H9 (cell line): ENCODE measurements around the gene GEMIN4. TPM values are rescaled to one million over a fixed set of nuclear protein-coding genes. Genes with fewer than 3 reads are reported as not detected.

ENCODE experiments used
- DNase-seq: peaks from one replicate; pipeline ENCODE4 v3.0.0-alpha.2; 2017
- H2AFZ ChIP-seq: one replicate; pipeline ENCODE4 v1.6.1; 2013; ENCODE audit warnings: mild to moderate bottlenecking, low read length, control low read depth, moderate library complexity
- H2AK5ac ChIP-seq: 2 replicates; pipeline ENCODE4 v1.6.1; 2013; ENCODE audit warnings: low read length, control low read depth, mixed read lengths; ENCODE audit not compliant: insufficient read length
- H2BK120ac ChIP-seq: one replicate; pipeline ENCODE4 v1.6.1; 2013; ENCODE audit warnings: low read depth, mild to moderate bottlenecking, low read length, control low read depth, inconsistent platforms; ENCODE audit not compliant: poor library complexity, severe bottlenecking
- H2BK12ac ChIP-seq: 2 replicates; pipeline ENCODE4 v1.6.1; 2013; ENCODE audit warnings: low read length, control low read depth, mixed read lengths, low read depth; ENCODE audit not compliant: insufficient read length
- H2BK15ac ChIP-seq: 2 replicates; pipeline ENCODE4 v1.6.1; 2013; ENCODE audit warnings: low read depth, low read length, control low read depth
- H2BK20ac ChIP-seq: one replicate; pipeline ENCODE4 v1.6.1; 2013; ENCODE audit warnings: low read depth, mild to moderate bottlenecking, low read length, control low read depth, inconsistent platforms; ENCODE audit not compliant: poor library complexity, severe bottlenecking
- H2BK5ac ChIP-seq: 2 replicates; pipeline ENCODE4 v1.6.1; 2013; ENCODE audit warnings: low read length, control low read depth, mixed read lengths; ENCODE audit not compliant: insufficient read length
- H3K14ac ChIP-seq: 2 replicates; pipeline ENCODE4 v1.6.1; 2013; ENCODE audit warnings: low read length, control low read depth; ENCODE audit not compliant: insufficient read depth
- H3K18ac ChIP-seq: 2 replicates; pipeline ENCODE4 v1.6.1; 2013; ENCODE audit warnings: low read depth, mild to moderate bottlenecking, mixed read lengths, low read length, control low read depth; ENCODE audit not compliant: insufficient read length
- H3K23ac ChIP-seq: 2 replicates; pipeline ENCODE4 v1.6.1; 2013; ENCODE audit warnings: low read length, control low read depth, mixed read lengths, low read depth; ENCODE audit not compliant: insufficient read length
- H3K23me2 ChIP-seq: 2 replicates; pipeline ENCODE4 v1.6.1; 2013; ENCODE audit warnings: low read depth, mild to moderate bottlenecking, mixed read lengths, low read length, control low read depth; ENCODE audit not compliant: insufficient read length, poor library complexity, severe bottlenecking
- H3K27ac ChIP-seq: 2 replicates; pipeline ENCODE4 v1.5.1; 2013; ENCODE audit warnings: low read length, control low read depth, mixed read lengths, low read depth; ENCODE audit not compliant: insufficient read length
- H3K27me3 ChIP-seq: 2 replicates; pipeline ENCODE4 v1.6.1; 2013; ENCODE audit warnings: low read length, control low read depth, inconsistent platforms; ENCODE audit not compliant: insufficient read depth
- H3K4ac ChIP-seq: 2 replicates; pipeline ENCODE4 v1.6.1; 2013; ENCODE audit warnings: low read depth, mild to moderate bottlenecking, control low read depth, inconsistent platforms, low read length, moderate library complexity
- H3K4me1 ChIP-seq: 2 replicates; pipeline ENCODE4 v1.6.1; 2013; ENCODE audit warnings: low read length, control low read depth, inconsistent platforms; ENCODE audit not compliant: insufficient read depth
- H3K4me2 ChIP-seq: 2 replicates; pipeline ENCODE4 v1.6.1; 2013; ENCODE audit warnings: low read length, control low read depth, mixed read lengths; ENCODE audit not compliant: insufficient read length, insufficient read depth
- H3K56ac ChIP-seq: 2 replicates; pipeline ENCODE4 v1.6.1; 2013; ENCODE audit warnings: low read depth, mild to moderate bottlenecking, mixed read lengths, low read length, control low read depth; ENCODE audit not compliant: insufficient read length
- H3K79me1 ChIP-seq: 2 replicates; pipeline ENCODE4 v1.6.1; 2013; ENCODE audit warnings: low read depth, mild to moderate bottlenecking, moderate library complexity, low read length, control low read depth, inconsistent platforms; ENCODE audit not compliant: insufficient read depth, poor library complexity, severe bottlenecking
- H3K79me2 ChIP-seq: 2 replicates; pipeline ENCODE4 v1.6.1; 2013; ENCODE audit warnings: low read length, control low read depth, inconsistent platforms; ENCODE audit not compliant: insufficient read depth
- H3K9ac ChIP-seq: 2 replicates; pipeline ENCODE4 v1.6.1; 2013; ENCODE audit warnings: low read length, control low read depth, mixed read lengths; ENCODE audit not compliant: insufficient read length; ENCODE audit errors: extremely low read depth
- H3K9me3 ChIP-seq: one replicate; pipeline ENCODE4 v1.6.1; 2013; ENCODE audit warnings: low read depth, low read length, inconsistent platforms; ENCODE audit not compliant: control insufficient read depth
- H3T11ph ChIP-seq: one replicate; pipeline ENCODE4 v1.6.1; 2013; ENCODE audit warnings: mild to moderate bottlenecking, low read length, control low read depth, inconsistent platforms
- H4K20me1 ChIP-seq: one replicate; pipeline ENCODE4 v1.6.1; 2013; ENCODE audit not compliant: control insufficient read depth, insufficient read length, insufficient read depth
- H4K5ac ChIP-seq: 2 replicates; pipeline ENCODE4 v1.6.1; 2013; ENCODE audit warnings: low read depth, mild to moderate bottlenecking, mixed read lengths, low read length, control low read depth; ENCODE audit not compliant: insufficient read length
- H4K8ac ChIP-seq: replicated peaks from 2 replicates; pipeline ENCODE4 v1.6.1; 2013; ENCODE audit warnings: low read length, control low read depth, mixed read lengths, low read depth; ENCODE audit not compliant: insufficient read length
- H4K91ac ChIP-seq: 2 replicates; pipeline ENCODE4 v1.6.1; 2013; ENCODE audit warnings: low read depth, mild to moderate bottlenecking, moderate library complexity, mixed read lengths, low read length, control low read depth; ENCODE audit not compliant: insufficient read length
- H3K27ac Mint-ChIP-seq, 3 experiments: 2 replicates in 2 of 3; 3 replicates in 1 of 3; pipeline ENCODE4 v1.8.0; 2020 to 2021; ENCODE audit warnings: mixed read lengths in 3 of 3, mild to moderate bottlenecking in 1 of 3, moderate library complexity in 1 of 3
- H3K27me3 Mint-ChIP-seq: 2 replicates; pipeline ENCODE4 v1.8.0; 2021; ENCODE audit warnings: low read depth, mild to moderate bottlenecking, moderate library complexity, mixed read lengths
- H3K36me3 Mint-ChIP-seq, 3 experiments: 2 replicates in 2 of 3; 3 replicates in 1 of 3; pipeline ENCODE4 v1.8.0; 2020 to 2021; ENCODE audit warnings: low read depth in 3 of 3, mixed read lengths in 3 of 3; ENCODE audit not compliant: insufficient read depth in 1 of 3
- H3K4me1 Mint-ChIP-seq, 2 experiments: 2 replicates each; pipeline ENCODE4 v1.8.0; 2020; ENCODE audit warnings: mixed read lengths in 2 of 2
- H3K4me3 Mint-ChIP-seq, 2 experiments: 2 replicates in 1 of 2; 3 replicates in 1 of 2; pipeline ENCODE4 v1.8.0; 2020 to 2021; ENCODE audit warnings: mild to moderate bottlenecking in 2 of 2, mixed read lengths in 2 of 2, moderate library complexity in 1 of 2
- H3K9me3 Mint-ChIP-seq, 2 experiments: 2 replicates in 1 of 2; 3 replicates in 1 of 2; pipeline ENCODE4 v1.8.0; 2020; ENCODE audit warnings: mild to moderate bottlenecking in 2 of 2, mixed read lengths in 2 of 2, moderate library complexity in 1 of 2
- WGBS: extraction: QIAGEN DNeasy Blood & Tissue Kit; methylation state at CpG from one replicate; pipeline ENCODE4 v1.1.7; 2013; ENCODE audit warnings: missing lambda C conversion rate, low lambda C conversion rate, mixed read lengths; ENCODE audit not compliant: insufficient read length; ENCODE audit errors: extremely low coverage; 5-methylcytosine and 5-hydroxymethylcytosine counted together
- total RNA-seq: library from RNA; stranded (reverse); gene quantifications from 2 replicates; pipeline ENCODE4 v1.2.1, GENCODE V29; 2021
- TF ChIP-seq, protein P1 (sequence below): fragments of 200-600 bp; sonication (generic); conservative IDR thresholded peaks from 3 replicates; pipeline ENCODE4 v1.8.0; 2021; ENCODE audit warnings: antibody characterized with exemption, mild to moderate bottlenecking

The GEMIN4 gene
- total RNA-seq, 1 experiment from 2014 or later, result 56.8 TPM

DNA sequence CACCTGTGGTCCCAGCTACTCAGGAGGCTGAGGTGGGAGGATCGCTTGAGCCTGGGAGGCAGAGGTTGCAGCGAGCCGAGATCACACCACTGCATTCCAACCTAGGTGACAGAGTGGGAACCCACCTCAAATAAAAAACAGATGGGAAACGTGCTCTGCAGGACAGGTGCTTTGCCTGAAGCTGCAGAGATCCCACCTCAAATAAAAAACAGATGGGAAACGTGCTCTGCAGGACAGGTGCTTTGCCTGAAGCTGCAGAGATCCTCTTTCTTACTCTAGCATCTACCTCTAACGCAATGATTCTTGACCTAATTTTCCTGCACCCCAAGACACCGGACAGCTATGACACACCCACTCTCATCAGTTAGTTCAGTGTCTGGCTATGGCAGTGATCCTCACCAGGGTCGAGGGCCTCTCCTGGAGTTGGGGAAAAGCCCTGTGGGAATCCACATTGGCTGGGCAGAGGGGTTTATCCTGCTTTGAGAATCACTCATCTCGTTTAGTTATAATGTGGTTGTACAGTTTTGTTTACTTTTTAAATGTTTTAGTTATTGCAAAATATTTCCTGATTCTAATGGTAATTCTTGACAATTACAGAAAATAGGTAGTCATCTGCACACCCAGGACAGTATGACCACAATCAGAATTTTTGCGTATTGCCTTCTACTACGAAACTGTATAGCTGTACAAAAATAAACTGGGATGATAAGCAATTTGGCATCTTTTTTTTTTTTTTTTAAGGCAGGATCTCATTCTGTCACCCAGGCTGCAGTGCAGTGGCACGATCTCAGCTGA lies 48.8 kb downstream of the GEMIN4 start:
- Mint-ChIP-seq H3K4me3 (no peak overlapping the region), H3K9me3 (no peaks in the 10 kb centered on the region), H3K27me3 (no peaks in the 10 kb centered on the region), H3K36me3 (peaks cover 0 to 19% (median 11%) of the 10 kb centered on the region in 3 experiments; a peak in 5 of 7 replicates), H3K4me1 (no peaks in the 10 kb centered on the region), H3K27ac (0 out of 7 replicates have a peak overlapping the region, but pooled peaks of 1 of the 3 experiments have one; percentile 22)
- no CpG with 5 or more reads among the region's 12 CpGs for WGBS
- no peak overlapping the region for H4K5ac ChIP-seq
- H4K20me1 ChIP-seq, result no peaks in the 10 kb centered on the region
- H3K14ac ChIP-seq, result no peak overlapping the region
- TF ChIP-seq, protein P1, sequence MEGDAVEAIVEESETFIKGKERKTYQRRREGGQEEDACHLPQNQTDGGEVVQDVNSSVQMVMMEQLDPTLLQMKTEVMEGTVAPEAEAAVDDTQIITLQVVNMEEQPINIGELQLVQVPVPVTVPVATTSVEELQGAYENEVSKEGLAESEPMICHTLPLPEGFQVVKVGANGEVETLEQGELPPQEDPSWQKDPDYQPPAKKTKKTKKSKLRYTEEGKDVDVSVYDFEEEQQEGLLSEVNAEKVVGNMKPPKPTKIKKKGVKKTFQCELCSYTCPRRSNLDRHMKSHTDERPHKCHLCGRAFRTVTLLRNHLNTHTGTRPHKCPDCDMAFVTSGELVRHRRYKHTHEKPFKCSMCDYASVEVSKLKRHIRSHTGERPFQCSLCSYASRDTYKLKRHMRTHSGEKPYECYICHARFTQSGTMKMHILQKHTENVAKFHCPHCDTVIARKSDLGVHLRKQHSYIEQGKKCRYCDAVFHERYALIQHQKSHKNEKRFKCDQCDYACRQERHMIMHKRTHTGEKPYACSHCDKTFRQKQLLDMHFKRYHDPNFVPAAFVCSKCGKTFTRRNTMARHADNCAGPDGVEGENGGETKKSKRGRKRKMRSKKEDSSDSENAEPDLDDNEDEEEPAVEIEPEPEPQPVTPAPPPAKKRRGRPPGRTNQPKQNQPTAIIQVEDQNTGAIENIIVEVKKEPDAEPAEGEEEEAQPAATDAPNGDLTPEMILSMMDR, result no peak
- H3K27ac ChIP-seq, result no peak overlapping the region
- no peak overlapping the region for H4K8ac ChIP-seq
- no peaks in the 10 kb centered on the region for H3K23me2 ChIP-seq
- no peak overlapping the region for H3K4me2 ChIP-seq
- no peak overlapping the region for H2BK120ac ChIP-seq
- H3K9me3 ChIP-seq, result no peaks in the 10 kb centered on the region
- H3K79me1 ChIP-seq, result no peaks in the 10 kb centered on the region
- no peak overlapping the region for H2BK5ac ChIP-seq
- no peak overlapping the region for H3K9ac ChIP-seq
- H3T11ph ChIP-seq, result no peak overlapping the region
- no peak overlapping the region for H3K56ac ChIP-seq
- no peak overlapping the region for H4K91ac ChIP-seq
- no peak overlapping the region for H2BK15ac ChIP-seq
- H2BK12ac ChIP-seq, result no peak overlapping the region
- H3K79me2 ChIP-seq, result peaks cover 2% of the 10 kb centered on the region; the same call in 1 of the 2 replicates
- no peak overlapping the region for H3K23ac ChIP-seq
- no peaks in the 10 kb centered on the region for H3K4me1 ChIP-seq
- no peaks in the 10 kb centered on the region for H3K27me3 ChIP-seq
- no peak overlapping the region for H3K18ac ChIP-seq
- H2AK5ac ChIP-seq, result no peak overlapping the region
- no peak overlapping the region for H2BK20ac ChIP-seq
- H3K4ac ChIP-seq, result no peak overlapping the region
- H2AFZ ChIP-seq, result no peak overlapping the region
- DNase-seq, result no peak
